GM19351 (cell line): ENCODE measurements around the gene PDE1A.

Experiments
- ATAC-seq: cut with Tn5 transposase; IDR thresholded peaks from one replicate; pipeline ENCODE4 v1.9.1; 2021; ENCODE audit warnings: mild to moderate bottlenecking, moderate library complexity; ENCODE audit not compliant: unreplicated experiment

Gene PDE1A

DNA sequence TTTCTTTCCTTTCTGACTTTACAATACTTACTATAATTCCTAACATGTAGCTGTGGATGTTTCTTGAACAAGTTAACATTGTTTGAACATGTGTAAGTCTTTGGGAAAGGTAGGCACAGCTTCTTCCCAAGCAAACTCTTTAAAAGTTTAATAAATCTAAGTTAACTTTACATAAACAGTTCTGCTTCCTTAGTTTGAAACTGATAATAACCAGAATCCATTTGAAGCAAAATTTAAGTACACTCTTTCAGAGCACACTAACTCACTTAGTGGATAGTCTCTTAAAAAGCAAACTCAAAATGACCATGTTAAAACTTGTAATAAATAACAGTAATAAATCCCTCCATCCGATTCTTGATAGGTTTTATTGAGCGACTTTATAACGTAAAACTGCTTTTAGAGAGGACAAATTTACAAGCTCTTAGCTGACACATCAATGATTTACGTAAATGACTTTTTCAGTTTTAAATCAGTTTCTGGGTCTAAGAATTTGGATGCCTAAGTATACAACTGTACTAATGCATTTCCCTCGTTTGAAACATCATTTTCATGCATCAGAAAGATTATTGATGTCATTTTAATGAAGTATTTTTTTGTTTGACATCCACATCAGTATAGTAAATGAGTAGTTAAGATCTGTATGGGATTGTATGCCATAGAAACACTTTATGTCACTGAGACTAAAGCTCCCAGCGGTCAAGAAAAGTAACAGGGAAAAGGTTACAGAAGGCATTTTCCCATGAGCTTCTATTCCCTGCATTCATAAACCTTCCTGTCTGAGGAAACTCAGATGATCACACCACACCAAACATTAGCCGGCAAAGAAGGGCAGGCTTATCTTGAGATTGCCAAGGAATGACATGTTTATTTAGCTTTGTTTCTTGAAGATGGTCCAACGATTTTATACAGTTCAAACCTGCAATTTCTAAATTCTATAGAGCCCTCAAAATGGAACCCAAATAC is 67.5 kb downstream of the PDE1A start:
- no peak for ATAC-seq

DNA sequence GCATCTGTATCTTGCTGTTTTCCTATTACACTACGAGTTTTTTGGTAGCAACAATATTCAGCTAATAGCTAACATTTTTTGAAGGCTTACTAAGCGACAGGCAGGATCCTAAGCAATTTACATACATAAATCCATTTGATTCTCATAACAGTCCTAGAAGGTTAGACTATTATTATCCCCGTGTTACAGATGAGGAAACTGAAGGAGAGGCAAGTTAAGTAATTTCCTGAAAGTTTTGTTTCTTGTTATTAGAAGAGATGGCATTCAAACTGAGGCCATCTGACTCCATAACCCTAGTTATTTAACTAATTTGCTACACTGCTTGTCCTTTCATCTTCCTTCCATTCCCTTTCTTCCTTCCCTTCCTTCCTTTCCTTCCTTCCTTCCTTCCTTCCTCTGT is 68.2 kb downstream of the PDE1A start:
- ATAC-seq: no peak

DNA sequence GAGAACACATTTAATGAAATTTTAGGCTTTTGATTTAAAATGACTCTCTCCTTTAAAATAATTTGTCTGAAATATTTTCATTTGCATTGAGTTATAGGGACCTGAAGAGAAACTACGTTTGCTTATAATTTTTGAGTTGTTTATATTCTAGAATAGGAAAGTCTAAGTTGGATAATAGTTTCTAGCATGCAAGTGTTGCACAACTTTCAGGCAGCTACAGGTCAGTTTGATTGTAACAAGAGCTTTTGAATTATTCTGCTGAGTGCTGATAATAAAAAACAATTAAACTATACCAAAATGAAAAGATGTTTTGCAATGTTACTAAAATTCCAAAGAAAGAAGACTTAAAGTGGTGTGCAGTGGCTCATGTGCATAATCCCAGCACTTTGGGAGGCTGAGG is 71.0 kb downstream of the PDE1A start:
- ATAC-seq: no peak

DNA sequence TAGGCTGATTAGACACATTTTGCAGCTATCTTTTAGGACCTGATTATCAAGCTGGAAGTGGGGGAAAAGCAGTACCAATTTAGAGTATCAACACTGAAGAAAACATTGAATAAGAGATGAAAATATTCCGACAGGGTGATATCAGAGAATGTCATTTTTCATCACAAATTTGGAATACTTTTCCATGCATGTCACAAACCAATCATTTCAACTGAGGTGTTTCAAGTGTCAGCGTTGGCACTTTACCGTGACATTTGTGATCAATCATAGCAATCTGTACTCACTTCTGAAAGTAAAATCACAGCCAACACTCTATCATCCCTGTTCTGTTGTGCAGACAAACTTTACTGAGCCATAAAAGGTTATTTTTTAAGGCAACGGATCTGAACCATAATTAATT is 75.4 kb downstream of the PDE1A start:
- ATAC-seq: no peak

DNA sequence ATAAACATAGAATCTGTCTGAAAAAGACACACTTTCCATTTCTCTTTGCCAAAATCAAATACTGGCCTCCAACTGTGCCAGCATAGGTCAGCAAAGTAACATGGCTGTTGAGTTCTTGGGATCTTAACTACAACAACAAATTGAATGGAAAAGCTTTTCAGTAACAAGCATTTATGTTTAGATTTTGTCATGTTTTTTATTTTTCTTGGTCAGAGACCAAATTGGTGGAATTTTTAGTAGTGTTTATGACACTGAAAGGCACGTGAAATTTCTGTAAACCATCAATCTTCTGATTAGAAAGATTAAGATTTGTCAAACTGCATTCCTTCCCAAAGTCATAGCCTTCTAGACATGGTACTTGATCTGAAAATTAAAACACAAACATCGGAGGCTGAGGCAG is 77.6 kb downstream of the PDE1A start:
- no peak for ATAC-seq

DNA sequence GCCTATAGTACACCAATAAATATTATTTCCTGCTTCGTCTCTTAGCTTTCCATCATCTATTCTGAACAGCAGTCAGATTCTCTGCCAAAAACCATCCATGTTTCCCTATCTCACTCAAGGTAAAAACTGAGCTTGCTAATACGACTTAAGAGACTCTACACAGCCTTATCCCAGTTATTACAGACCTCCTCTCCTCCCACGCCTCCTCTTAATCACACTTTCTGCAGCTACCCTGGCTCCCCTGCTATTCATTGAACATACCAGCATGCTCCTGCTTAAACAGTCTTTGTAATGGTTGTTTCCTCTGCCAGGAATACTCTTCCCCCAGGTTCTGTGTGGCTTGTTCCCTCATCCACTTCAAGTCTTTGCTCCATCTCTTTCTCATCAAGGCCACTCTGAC is 81.5 kb downstream of the PDE1A start:
- no peak for ATAC-seq

DNA sequence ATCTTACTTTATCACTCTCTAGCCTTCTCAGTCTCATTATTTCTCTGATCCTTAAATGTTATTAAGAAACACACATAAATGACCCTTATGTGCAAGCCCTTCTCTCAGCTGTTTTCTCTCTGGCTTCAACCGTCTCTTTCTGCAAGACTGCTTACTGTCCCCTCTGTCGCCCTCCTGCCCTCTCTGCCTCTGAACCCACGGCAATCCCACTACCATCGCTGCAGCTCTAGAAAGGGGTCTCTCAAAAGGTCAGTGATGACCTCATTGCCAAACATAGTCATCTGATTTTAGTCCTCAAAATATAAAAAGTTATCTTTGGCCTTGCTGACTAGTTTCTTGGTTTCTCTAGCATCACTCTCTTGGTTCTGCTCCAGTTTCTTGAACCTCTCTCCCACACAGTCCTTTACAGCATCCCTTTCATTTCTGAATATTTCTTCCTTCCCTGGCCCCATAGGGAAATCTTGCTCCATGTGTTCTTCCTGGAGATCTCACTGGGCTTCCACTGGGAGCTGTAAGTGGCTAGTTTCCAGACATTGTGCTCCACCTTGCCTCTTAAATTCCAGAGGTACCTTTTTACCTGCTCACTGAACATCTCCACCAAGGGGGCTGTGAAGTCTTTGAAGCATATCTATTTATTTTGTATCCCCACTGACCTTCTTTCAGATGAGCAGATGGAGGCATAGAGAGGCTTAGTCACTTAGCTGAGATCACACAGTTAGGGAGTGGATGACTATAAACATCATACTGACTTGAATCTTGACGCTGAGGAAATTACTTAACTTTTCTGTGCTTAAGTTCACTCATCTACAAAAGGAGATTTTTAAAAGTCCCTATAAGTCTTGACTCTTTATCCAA is 96.2 kb downstream of the PDE1A start:
- ATAC-seq: no peak

DNA sequence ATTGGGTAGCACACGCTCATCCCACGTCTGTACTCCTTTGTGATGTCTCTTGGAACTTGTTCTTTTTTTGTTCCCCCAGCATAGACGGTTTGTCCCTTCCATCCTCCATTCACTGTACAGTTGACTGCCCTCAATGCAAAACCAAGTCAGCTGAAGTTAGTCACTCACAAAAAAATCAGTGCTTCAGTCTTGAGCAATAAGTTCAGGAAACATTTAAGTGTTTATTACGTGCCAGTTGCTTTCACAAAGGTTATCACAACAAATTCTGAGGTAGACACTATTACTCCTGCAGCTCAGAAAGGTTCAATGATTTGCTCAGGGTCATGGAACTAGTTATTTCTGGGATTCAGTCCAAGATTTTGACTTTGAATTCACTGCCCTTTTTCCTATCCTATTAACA is 102.2 kb downstream of the PDE1A start:
- no peak for ATAC-seq

DNA sequence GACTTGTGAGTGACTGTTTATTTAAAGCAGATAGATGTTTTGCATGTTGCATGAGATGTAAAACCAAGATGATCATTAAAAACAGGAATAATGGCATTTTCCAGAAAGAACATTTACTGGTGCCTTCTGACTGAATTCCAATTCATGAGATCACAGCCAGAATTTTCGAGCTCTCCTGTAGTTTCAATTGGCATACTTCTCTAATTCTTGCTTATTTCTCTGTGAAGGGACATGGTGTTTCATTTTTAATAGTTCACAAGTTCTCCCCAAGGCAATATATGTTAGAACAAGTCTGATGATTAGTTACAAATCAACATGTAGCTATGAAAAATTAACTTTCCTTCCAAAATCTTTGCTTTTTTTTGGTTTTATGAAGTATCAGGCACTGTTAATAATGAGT is 105.7 kb downstream of the PDE1A start:
- no peak for ATAC-seq

DNA sequence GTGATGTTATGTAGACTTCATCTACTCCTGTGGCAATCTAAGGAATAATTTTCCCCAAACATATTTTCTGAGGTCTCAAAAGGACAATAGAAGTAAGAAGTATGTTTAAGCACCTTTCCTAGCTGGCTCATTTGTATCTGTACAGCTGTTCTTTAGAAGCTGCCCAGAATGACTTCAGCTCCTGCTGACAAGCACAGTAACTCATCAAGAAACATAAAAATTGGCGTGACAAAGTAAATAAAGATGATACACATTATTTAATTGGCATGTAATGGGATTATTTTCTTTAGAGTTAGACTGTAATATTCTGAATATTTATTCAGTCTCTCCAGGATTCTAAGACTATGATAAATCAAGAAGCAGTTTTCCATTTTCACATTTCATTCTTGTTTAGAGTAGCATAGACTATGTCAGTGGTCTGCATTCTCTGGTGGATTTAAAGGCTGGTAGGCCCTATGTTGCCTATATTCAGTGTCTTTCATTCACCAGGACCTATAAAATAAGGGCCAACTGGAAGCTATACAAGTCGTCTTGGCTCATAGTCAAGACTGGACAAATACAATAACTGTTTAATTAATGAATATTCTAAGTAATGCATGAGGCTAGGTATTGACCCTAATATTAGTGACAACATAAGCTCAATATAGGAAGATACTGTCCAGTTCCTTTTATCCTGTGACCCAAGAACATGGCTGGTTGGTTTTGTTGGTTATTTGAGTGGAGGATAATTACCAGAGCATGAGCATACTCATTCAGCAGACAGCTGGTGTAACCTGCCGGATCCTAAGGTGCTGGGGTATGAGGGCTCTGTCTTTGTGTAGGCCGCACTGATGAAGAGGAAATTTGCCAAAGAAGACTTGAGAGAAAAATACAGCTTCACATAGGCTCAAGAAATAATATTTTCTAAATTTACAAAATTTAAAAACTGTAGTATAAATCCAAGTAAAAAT is 107.0 kb downstream of the PDE1A start:
- ATAC-seq: no peak

DNA sequence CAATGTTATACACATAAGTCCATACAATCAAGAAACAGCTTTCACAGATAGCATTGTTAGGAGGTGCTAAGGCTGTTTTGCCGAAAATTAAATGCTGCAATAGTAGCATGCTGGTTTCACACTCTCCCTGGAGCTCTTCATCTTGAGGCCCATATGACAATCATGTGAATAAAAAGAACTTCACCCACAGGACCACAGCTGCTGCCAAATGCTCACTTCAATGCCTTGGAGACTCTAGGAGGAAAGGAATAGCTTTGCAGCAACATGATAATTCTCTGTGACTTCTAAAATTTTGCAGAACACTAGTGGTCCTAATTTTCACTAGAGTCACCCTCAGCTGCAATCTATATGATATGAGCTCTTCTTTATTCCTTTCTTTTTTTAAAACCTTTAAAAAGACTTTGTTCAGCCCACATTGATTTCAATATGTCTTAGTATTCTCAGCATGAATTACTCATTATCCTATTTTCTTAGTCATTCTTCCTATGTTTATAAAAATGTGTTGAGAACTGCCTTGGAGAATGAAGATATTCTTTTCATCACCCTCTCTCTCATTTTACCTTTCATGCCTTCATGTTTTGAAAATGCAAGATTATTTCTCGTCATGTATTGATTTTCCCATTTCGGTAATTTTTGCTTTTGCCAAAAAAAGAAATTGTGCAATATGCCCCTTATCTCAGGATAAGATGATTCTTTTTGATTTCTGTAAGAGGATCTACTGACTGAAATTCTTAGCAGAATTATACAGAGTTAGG is 108.2 kb downstream of the PDE1A start:
- no peak for ATAC-seq

DNA sequence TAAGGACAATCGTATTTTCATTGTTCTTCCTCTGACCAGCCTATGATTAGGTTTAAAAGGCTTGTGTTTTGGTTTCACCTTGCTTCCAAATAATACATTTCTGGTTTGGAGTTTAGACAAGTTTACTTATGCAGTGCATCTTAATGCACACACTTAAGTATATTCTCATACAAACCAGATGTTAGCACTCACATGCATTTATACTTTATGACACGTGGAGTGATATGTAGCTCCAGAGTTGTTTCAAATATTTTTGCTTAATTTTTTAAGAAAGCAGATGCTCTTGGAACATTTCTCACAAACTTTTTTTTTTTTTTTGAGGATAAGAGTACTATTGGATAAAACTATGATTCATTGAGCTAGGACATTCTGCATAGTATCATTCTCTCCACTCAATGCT is 109.9 kb downstream of the PDE1A start:
- no peak for ATAC-seq

DNA sequence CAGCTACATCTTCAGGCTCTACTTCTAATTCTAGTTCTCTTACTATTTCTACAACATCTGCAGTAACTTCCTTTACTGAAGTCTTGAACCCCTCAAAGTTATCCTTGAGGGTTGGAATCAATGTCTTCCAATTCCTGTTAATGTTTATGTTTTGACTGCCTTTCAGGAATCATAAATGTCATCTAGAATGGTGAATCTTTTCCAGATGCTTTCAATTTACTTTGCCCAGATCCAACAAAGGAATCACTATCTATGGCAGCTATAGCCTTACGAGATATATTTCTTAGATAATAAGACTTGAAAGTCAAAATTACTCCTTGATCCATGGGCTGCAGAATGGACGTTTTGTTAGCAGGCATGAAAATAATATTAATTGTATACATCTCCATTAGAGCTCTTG is 123.9 kb downstream of the PDE1A start:
- ATAC-seq: no peak

DNA sequence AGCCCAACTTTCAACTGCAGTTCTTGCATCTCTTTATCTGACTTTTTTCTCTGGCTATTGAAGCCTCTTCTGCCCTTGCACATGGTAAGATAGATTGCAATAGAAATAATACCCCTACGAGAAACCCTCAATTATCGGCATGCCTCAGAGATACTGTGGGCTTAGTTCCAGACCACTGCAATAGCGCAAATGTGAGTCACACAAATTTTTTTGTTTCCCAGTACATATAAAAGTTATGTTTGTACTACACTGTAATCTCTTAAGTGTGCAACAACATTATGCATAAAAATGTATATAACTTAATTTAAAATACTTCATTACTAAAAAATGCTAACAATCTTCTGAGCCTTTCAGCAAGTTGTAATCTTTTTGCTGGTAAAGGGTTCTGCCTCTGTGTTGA is 124.7 kb downstream of the PDE1A start:
- no peak for ATAC-seq

DNA sequence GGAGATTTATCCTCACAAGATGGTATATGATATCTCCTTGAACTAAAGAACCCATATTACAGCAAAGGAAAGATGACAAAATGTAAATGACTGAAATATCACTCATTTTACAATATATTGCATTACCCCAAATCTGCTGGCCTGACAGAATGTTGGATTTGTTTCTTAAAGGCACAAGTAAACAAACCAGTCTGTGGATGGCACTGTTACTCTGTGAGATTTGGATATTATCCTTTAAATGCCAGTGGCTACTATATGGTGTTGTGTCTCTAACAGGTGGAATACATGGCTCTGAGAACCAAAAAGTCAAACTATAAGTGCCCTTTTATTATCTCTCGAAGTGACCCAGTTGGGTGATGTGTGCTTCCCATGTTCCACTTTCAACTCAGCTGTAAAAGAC is 125.7 kb downstream of the PDE1A start:
- no peak for ATAC-seq

DNA sequence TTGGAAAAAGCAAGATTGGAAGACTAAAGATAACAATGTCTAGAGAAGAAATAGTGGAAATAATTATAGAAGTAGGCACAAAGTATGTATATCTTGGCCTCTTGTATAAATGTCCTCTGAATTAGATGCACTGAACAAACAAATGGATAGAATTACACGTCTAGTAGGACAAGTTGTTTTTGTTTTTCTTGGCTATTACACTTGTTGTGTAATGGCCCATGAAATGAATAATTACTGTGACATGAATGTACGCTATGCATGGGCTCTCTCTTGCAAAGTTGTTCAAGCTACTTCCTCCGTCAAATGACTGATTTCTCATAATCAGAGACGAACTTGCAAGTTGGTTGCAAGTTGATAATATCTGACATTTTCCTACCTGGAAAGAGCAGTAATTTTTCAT is 126.2 kb downstream of the PDE1A start:
- ATAC-seq: no peak

DNA sequence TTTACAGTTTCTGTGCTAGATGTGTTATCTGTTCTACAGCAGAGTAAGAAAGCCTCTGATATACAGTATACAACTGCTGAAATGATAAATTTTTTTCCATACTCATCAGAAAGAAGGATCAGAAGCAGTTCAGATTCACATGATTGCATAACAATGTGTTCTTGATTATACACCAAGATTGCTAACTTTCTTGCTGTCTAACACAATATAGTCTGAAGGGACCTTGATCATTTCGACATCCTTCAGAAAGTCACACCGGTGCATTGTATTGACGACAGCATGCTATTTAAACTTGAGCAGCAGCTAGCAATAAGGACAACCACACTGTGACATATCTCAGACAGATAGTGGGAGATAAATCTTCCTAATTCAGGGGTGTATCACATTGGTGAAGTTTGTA is 127.2 kb downstream of the PDE1A start:
- no peak for ATAC-seq

DNA sequence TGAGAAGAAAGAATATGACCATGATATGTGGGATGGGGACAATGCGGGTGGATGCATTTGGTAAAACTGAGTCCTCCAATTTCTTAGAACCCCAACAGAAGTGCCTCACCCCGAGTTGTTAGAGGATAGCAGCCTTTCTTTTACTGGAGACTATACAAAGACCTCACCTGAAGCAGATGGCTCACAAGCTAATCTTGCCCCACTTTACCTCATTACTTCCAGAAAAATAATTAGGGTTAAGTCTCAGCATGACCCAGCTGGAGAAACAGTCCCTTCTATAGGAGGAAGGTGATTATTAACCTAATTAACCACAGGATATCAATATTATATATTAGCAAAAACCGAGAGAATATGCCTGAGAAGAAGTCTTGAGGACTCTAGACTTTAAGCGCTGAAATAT is 128.4 kb downstream of the PDE1A start:
- no peak for ATAC-seq

DNA sequence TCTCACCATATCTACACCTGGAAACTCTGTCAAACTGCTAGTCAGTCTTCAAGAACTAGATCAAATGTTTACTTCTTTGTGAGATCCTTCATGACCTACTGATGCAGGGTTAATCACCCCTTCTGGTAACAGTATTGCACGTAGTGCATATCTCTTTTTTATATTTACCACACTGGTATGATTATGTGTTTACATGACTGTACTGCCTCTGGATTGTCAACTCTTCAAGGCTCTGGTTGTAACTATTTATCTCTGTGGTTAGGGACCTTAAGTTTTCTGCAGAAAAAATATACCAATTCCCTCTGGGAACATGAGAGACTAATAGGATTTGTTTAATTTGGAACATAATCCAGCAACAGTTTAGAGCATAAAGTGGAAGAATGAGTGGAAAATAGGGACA is 135.5 kb downstream of the PDE1A start:
- ATAC-seq: no peak

DNA sequence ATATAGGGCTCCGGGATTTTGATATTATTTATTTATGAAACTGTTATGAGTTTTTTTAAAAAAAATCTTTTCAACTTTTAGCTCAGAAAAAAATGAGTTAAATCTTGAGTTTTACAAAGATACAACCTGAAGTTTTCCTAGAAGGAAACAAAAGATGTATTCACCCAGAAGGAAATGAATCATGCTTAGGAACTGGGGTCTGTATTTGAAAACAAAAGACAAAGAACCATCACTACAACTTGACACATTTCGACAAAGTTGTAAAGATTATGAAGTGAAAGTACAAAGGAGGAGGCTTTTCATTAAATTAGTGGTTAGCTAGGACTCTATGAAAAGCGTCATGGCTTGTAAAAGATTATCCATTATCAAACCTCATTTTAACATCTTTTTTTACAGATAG is 143.3 kb downstream of the PDE1A start:
- no peak for ATAC-seq
